Endometrial microvascular endothelial cells (primary cell): ENCODE data around the gene SUPT20H. TPM values are rescaled to one million over a fixed set of nuclear protein-coding genes. Genes with fewer than 3 reads are reported as not detected.
"Not testable (repeated sequence)": the region's sequence is repeated elsewhere in the genome, so short reads cannot be mapped to it uniquely, and the experiment has no call there.

Experiments used
- in situ Hi-C: cut with HindIII; loops from 2 replicates; pipeline ENCODE4 v1.10.0; 2017; ENCODE audit warnings: low sequenced_read_pairs, low pct_unique_long_range_greater_than_20kb; ENCODE audit errors: inconsistent ontology term
- total RNA-seq: library from RNA; depleted of rRNA; stranded (reverse); fragments of >200 nt; gene quantifications from one replicate; pipeline ENCODE4 v1.2.3, GENCODE V29; 2015; ENCODE audit errors: inconsistent ontology term

Gene SUPT20H
- total RNA-seq, 1 donor from 2014 or later, result 53.7 TPM

DNA sequence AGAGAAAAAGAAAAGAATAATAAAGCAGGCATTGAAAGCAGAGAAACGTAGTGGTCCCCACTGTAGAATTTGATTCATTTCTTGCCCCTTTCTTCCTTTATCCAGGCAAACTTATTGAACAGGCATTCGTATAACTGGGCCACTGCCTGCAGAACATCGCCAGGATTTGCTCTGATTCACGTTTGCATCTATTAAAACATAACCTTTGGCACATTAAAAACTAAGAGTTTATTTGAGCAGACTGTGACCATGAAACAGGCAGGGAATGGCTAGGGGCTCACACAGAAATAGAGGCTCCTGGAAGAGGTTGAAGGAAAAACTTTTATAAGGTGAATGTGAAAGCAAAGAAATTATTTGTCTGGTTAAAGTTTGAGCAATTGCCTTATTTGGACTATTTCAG lies 12.5 kb upstream of the SUPT20H start:
- in situ Hi-C loops, result no loop called here

DNA sequence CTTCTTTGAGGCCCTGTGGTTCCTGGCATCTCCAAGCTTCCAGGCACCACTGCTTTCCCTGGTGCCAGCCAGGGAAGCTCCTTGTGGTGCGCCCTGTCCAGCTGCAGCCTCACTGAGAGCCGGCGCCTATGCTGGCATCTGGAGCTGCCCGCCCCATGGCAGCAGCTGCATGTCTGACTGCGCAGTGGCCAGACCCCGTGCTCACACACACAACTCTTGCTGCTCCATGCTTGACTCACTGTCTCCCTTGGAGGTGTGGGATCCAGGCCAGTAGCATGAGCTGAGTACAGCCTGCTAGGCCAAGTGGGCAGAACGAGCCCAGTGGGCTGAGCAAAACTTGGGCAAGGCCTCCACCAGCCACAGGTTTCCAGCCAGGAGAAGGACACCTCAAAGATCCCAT lies 11.5 kb upstream of the SUPT20H start:
- in situ Hi-C loops, result no loop called here

DNA sequence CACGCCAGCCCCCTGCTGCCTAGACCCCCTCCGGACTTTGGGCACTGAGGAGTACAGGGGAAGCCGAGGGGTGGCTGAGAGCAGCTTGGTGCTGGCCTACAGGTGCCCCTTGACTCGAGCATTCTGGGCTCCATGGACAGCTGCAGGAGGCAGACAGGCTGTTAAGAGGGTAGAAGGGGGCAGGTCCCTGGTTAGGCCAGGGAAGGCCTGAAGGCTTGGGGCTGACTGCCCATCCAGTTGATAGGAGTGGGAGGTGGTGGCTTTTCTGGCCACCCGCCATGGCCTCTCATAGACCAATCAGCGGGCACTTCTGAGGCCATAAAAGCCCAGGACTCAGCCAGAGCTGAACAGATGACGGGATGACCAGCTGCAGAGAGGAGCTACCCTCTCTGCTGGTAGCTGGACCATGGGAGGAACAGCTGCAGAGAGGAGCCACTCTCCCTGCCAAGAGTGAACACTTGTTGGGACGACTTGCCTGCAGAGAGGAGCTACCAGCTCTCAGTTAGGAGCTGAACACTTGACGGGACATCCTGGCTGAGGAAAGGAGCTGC lies 10.7 kb upstream of the SUPT20H start:
- in situ Hi-C loops, result no loop called here

DNA sequence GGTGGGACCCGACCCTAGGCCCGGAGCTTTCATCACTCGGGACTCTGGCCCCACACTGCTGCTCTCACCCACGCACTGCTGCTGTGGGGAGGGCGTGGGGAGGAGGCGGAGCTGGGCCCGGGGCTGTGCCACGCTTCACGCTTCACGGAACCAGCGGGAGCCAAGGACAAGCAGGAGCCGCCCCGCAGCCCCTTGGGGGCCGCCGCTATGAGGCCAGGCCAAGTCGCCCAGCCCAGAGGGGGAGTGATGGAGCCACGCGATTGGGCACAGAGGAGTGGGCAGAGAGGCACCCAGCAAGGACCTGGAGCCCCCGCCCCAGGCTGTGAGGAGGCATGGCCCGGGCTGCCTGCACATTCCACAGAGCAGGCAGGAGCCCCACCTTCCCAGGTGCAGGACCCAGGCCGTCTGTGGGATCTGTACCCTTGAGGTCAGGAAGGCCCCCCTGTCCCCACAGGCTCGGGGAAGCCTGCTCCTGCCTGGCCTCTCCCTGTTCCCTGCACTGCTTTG lies 10.2 kb upstream of the SUPT20H start:
- in situ Hi-C loops, result no loop called here

DNA sequence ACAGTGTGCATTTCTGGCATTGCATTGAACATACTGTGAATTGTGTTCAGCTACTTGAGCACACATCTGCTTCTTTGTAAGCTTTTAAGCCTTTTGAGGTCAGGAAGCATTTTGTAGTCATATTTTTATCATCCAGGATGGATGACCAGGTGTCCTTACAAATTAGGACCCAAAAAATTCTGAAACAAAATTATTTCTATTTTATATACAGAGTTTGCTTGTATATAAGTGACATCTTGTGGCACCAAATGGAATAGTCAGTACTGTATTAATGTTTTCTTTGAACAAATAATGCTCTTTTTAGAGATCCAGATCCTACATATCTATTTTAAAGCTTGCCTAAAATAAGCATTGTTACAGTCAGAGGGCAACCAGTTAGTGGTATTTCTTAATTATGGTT lies 9.5 kb upstream of the SUPT20H start:
- in situ Hi-C loops, result no loop called here

DNA sequence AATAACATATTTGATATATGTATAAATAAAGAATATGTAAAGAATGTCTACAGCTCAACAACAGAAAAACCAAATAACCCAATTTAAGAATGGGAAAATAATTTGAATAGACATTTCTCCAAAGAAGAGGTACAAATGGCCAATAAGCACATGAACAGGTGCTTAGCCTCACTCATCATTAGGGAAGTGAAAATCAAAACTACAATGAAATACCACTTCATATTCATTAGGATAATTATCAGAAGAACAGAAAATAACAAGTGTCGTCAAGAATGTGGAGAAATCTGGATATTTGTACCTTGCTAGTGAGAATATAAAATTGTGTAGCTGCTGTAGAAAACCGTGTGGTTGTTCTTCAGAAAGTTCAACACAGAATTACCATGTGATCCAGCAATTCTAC lies 8.4 kb upstream of the SUPT20H start:
- in situ Hi-C loops, result no loop called here

DNA sequence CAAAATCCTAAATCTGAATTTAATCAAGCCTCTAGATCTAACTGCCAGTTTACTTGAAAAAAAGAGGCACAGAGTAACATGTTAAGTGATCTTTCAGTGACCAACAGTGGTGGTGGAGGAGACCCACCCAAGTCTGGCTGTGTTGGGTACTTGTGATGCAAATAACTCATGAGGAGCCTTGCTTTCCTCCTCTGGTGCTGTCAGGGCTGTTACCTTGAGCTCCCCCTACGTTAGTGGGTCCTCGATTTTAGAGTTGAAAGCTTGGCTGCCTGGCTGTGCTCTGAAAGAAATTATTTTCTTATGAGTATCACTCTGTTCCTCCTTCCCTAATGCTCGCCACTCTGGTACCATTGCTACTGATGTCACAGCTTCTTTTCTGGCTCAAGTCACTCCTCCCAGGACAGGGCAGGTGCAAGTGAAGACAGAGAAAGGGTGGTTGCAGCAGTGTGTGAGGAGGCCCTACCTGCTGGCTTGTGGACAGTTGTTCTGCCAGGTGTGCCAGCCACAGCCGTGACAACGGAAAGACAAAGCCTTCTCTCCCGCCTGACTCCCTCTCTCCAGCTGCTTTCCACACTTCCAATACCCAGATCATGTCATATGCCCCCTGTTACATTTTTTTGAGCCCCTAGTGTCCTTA lies 6.5 kb upstream of the SUPT20H start:
- in situ Hi-C loops, result no loop called here

DNA sequence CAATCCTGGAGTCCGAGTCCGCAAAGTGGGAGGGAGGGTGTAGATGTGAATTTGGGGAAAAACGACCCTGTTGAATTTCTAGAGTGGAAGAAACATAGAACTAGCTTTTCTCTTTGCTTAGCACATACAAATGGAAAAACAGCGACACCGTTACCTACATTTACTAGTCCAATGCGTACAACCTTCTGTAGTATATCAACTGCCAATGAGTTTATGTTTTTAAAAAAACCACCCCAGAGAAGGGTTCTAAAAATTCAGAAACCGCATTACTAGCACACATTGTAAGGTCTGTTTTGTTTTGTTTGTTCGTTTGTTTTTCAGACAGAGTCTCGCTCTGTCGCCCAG lies 332 bp upstream of the SUPT20H start:
- in situ Hi-C loops, result no loop called here

DNA sequence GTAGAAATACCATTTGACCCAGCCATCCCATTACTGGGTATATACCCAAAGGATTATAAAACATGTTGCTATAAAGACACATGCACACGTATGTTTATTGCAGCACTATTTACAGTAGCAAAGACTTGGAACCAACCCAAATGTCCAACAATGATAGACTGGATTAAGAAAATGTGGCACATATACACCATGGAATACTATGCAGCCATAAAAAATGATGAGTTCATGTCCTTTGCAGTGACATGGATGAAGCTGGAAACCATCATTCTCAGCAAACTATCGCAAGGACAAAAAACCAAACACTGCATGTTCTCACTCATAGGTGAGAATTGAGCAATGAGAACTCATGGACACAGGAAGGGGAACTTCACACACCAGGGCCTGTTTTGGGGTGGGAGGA lies 3.3 kb downstream of the SUPT20H start:
- in situ Hi-C loops, result not testable (repeated sequence)

DNA sequence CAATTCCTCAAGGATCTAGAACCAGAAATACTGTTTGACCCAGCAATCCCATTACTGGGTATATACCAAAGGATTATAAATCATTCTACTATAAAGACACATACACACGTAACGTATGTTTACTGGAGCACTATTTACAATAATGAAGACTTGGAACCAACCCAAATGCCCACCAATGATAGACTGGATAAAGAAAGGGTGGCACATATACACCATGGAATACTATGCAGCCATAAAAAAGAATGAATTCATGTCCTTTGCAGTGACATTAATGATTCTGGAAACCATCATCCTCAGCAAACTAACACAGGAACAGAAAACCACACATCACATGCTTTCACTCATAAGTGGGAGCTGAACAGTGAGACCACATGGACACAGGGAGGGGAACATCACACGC lies 6.4 kb downstream of the SUPT20H start:
- in situ Hi-C loops, result not testable (repeated sequence)

DNA sequence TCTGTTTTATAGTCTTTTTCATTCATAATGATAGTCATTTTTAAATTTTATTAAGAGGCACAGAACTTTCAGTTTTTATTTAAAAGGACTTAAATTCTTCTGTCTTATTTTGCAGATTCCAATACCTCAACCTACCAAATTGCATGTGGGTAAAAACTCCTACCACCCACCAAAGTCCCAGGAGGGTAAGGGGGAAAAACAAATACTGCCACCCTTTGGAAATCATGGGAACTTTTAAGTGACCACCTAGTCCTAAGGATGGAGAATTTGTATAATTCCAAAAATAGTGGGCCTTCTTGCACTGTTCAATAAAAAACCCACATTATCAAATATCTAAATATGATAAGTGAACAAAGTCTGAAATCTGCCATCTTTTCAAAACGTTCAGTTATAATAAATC lies 9.7 kb downstream of the SUPT20H start:
- in situ Hi-C loops, result no loop called here

DNA sequence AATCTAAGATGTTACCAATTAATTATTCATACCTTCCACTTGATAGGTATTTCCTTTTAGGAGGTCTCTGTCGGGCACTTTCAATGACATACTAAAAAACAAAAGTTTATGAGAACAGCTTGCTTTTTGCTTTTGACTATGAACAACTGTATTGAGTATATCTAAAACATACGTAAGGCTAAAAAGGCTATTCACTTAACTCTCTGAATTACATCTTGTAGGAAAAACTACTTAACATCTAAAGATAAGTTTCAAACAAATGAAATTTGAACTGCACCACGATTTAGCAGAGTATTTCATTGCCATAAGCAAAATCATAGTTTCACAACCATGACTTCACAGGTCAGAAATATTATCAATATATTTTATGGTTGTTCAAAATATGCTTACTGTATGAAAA lies 11.6 kb downstream of the SUPT20H start:
- in situ Hi-C loops, result no loop called here

DNA sequence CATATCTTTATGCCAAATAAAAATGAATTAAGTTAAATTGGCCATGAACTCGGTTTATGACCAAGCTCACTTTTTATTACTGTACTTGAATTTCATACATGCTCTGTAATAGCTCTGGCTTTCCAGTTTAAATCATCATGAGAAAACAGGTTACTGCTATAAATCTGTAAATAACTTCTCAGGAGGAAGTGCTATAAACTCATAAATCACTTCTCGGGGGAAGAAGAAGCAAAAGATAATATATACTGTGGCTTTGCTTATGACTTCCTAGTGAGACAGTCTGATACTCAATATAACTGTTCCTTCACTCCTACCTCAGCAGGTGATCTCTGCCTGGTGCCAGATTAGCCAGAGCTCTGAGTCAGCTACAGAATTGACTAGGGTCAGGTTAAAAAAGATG lies 12.5 kb downstream of the SUPT20H start:
- in situ Hi-C loops, result no loop called here

DNA sequence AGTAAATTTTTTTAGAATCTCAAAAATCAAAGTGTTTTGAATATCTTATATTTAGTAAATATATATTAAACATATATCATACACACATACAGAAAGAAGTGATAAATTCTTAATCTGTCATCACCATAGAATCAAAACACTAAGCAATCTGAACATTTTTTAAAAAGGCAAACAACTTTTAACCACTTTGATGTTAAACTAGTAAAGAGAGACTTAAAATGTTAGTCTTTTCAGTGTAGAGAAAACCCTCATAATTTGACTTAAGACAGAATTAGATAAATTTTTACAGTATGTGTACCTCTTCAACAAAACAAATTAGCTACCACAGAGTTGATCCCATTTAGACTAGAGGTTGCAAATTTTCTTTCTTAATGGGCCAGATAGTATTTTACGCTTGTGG lies 13.4 kb downstream of the SUPT20H start:
- in situ Hi-C loops, result no loop called here

DNA sequence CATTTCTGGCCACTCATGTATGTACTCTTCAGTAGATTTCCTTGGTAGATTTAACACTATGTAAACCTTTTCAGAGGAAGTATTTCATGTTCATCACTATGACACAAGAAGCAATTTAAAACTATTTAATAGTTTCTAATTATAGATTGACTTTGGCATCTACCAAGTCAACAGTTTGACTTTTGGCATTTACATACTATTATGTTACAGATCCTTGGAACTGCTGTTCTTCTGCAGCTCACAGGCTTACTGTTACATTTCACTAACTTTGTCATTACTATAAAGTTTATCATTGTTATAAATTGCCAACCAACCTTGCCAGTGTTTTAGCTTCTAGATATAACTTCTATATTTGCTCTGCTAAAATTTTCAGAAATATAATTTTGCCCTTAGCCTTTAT lies 18.7 kb downstream of the SUPT20H start:
- in situ Hi-C loops, result no loop called here

DNA sequence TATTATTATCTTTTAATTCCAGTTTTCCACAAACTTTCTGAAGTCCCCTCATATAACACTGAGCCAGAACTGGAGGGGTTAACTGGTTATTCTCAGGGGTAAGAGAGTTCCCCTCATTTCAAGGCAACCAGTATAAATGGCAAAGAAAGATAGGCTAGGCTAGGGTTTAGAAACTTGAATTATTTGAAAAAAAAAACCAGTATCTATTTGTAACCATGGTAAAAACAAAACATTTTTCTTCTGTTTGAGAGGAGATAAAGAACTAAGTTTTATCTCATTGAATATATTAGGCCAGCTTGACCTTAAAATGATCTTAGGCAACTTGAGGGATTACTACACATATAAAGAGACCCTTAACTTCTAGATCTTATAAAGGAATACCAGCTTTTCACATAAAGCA lies 19.6 kb downstream of the SUPT20H start:
- in situ Hi-C loops, result no loop called here

DNA sequence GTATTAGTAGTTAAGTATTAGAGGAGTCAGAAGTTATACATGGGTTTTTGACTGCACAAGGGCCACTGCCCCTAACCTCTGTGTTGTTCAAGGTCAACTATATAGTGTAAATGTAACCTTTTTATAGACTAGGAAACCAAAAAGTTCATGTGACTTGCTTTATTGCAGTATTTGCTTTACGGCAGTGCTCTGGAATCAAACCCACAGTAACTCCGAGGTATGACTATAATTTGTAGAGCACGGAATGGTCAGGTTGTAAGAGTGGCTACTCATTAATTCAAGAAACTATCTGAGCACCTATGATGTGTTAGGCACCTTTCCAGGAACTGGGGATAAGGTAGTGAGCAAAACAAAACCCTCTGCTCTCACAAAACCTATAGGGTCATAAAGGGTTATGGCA lies 22.2 kb downstream of the SUPT20H start:
- in situ Hi-C loops, result no loop called here

DNA sequence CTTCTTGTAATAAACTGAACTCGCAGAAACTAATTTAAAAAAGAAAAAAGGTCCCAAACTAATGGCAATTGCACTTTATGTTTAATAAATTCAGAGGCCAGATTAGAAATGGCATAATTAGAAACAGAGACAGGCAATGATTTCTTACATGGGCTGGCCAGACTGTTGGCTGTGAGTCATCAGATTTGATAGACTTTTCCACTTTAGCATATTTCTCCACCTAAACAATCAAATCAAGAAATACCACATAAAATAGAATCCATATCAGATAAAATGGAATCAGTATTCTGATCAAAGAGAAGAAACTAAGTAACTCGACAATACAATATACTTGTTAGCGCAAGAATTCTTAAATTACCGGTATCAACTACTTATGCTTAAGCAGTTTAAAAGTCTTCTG lies 29.9 kb downstream of the SUPT20H start:
- in situ Hi-C loops, result no loop called here

DNA sequence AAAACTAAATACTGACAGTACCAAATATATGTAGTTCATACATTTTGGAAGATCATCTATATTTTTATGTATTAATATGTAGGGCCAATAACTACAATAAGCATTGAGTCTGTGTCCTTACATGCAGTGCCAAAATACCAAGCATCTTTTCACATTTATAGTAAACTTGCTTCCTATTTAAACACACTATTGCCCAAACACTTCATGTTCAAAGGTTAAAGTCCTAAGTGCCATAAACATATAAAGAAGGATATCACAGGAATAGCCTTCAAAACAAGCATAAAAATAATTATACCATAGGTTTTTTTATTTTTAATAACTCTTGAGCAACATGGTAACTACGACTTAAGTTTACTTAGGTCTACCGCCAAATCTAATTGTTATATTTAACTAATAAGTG lies 31.8 kb downstream of the SUPT20H start:
- in situ Hi-C loops, result no loop called here

DNA sequence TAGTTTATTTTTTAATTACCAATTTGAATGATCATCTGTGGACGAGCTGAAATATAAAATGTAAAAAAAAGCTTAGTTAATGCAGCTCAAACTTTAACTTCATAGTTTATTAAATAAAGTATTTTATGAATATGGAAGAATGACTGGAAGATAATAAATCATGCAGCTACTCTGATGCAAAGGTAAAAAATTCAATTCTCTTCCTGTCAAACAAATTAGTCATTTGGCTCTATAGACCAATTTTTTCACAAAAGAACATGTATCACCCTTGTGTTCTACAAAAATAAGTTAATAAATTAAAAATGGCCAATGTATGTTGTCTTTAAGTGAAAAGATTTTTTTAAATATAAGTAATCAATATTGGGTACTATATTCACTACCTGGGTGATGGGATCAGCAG lies 32.7 kb downstream of the SUPT20H start:
- in situ Hi-C loops, result no loop called here

DNA sequence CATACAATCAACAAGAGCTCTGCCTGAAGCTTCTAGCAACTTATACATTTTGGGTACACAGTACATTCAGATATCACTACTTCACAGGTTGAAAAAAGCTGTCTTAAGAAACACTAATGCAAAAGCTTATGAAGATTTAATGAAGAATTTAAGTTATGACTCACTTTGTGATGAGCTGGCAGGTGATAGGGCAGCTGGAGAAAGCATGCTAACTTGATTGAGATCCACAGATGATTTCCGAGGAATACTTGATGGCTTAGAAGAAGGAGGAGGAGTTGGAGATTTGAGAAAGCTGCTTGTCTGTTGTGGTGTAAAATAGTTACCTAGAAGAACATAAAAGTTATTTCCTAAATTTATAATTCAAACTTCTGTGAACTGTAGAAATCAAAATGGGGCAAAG lies 35.6 kb downstream of the SUPT20H start:
- in situ Hi-C loops, result no loop called here
